Suppressor macrophage treated with lipopolysaccharide for 1 hour (primary cell): ENCODE results near the gene LTA.
A peak's percentile ranks its signal among the peaks of the same experiment; 100 is the strongest.

Experiments used
- DNase-seq, 3 donors: peaks; one replicate each; pipeline ENCODE4 v3.0.0-alpha.2; 2020 to 2022

Gene LTA

GRCh38 chr6:31543639-31544038 lies 28.4 kb upstream of the LTA start:
- DNase-seq, result no peak

GRCh38 chr6:31544676-31545075 lies 27.4 kb upstream of the LTA start:
- DNase-seq, result no peak

GRCh38 chr6:31545291-31545690 lies 26.8 kb upstream of the LTA start:
- DNase-seq, result no peak

GRCh38 chr6:31546339-31546957 lies 25.6 kb upstream of the LTA start, which contains the start of gene ATP6V1G2:
TSS of gene ATP6V1G2 (minus strand) at chr6:31546608. CDS start at chr6:31546559, 49 bp downstream.
- DNase-seq, result peak; percentile 83 to 87 (median 85)

GRCh38 chr6:31546958-31547726 lies 24.9 kb upstream of the LTA start, which contains the start of gene NFKBIL1:
TSS of gene NFKBIL1 (plus strand) at chr6:31547608. CDS start at chr6:31547695, 87 bp downstream.
- DNase-seq, result peak; percentile 95 to 97 (median 96)

- DNase-seq, result peak; percentile 35 to 56 (median 43)
Measured at GRCh38 chr6:31547727-31548543, 24.2 kb upstream of the LTA start.

GRCh38 chr6:31548544-31548873 lies 23.6 kb upstream of the LTA start:
- DNase-seq, result no peak

GRCh38 chr6:31551371-31551770 lies 20.7 kb upstream of the LTA start:
- peak; percentile 89 to 92 (median 91) for DNase-seq

GRCh38 chr6:31556307-31556706 lies 15.8 kb upstream of the LTA start:
- DNase-seq, result no peak

- peak in 1 of 3 donors; percentile 31 for DNase-seq
Measured at GRCh38 chr6:31557443-31558317, 14.4 kb upstream of the LTA start.

GRCh38 chr6:31558318-31558625 lies 13.8 kb upstream of the LTA start:
- DNase-seq, result no peak

- DNase-seq, result peak; percentile 97 to 98 (median 98)
Measured at GRCh38 chr6:31558631-31559500, 13.2 kb upstream of the LTA start.

GRCh38 chr6:31559606-31559957 lies 12.5 kb upstream of the LTA start:
- no peak for DNase-seq

- peak; percentile 93 to 94 (median 94) for DNase-seq
Measured at GRCh38 chr6:31559958-31560696, 12.0 kb upstream of the LTA start.

- DNase-seq, result no peak
Measured at GRCh38 chr6:31560697-31561058, 11.4 kb upstream of the LTA start.

- DNase-seq, result peak; percentile 70 to 78 (median 78)
Measured at GRCh38 chr6:31567531-31568370, 4.3 kb upstream of the LTA start.

GRCh38 chr6:31568537-31568961 lies 3.5 kb upstream of the LTA start:
- peak; percentile 93 to 98 (median 97) for DNase-seq

- DNase-seq, result no peak
Measured at GRCh38 chr6:31569861-31570536, 2.1 kb upstream of the LTA start.
